DMS 273 (cell line): Measurements from ENCODE around the gene C4orf51.
"Not testable (repeated sequence)": the region's sequence is repeated elsewhere in the genome, so short reads cannot be mapped to it uniquely, and the experiment has no call there.

Experiments used
- DNase-seq: peaks from one replicate; lab custom pipeline; 2025; ENCODE audit not compliant: unreplicated experiment; lab: John Stamatoyannopoulos, UW

Gene C4orf51

GRCh38 chr4:145679991-145680455 is at the start of gene C4orf51:
TSS of gene C4orf51 (plus strand) at chr4:145680146. CDS start at chr4:145680204, 58 bp downstream.
- peak; percentile 19 for DNase-seq

DNA sequence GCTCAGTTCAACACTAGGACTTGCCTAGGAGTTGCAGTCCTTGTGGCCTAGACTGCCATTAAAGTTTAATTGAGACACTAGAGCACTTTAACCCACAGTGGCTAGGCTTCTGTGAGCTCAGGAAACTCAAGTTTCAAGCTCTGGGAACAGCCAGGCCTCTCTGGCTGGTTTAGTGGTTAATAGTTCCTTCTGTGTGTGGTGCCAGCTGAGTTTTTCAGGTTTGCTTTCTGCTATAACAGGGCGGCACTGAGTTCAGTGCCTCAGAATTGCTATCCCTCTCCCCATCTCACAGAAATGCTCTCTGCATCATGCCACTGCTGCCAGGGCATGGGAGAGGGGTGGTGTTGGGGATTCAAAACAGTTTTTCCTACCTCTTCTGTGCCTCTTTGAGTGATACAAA is 44.8 kb upstream of the C4orf51 start:
- DNase-seq: no peak

- DNase-seq: no peak
These were observed 44.3 kb upstream of the C4orf51 start for GRCh38 chr4:145635630-145636029.

GRCh38 chr4:145639186-145639698 is 40.7 kb upstream of the C4orf51 start:
- no peak for DNase-seq

DNA sequence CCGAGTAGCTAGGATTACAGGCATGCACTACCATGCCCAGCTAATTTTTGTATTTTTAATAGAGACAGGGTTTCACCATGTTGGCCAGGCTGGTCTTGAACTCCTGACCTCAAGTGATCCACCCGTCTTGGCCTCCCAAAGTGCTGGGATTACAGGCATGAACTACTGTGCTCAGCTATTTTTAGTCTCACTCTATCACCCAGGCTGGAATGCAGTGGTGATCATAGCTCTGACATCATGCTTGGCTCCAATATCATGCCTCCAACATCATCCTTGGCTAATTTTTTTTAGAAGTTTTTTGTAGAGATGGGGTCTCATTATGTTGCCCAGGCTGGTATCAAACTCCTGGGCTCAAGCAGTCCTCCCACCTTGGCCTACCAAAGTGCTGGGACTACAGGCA is 39.7 kb upstream of the C4orf51 start:
- not testable (repeated sequence) for DNase-seq

GRCh38 chr4:145643295-145643694 is 36.7 kb upstream of the C4orf51 start:
- no peak for DNase-seq

DNA sequence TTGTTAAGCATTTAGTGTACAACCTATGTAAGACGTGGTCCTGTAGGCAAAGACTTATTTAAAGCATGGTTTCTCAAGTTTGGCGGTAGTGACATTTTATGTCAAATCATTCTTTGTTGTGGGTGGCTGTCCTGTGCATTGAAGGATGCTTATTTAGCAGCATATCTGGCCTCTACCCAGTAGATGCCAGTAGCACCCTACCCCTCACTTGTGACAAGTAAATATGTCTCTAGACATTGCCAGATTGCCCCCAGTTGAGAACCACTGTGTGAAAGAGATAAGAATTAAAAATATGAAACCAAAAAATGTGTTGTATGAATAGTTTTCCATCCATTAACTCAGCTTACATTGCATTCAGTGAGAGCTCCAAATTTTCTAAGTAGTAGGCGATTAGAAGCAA is 35.2 kb upstream of the C4orf51 start:
- DNase-seq: no peak

DNA sequence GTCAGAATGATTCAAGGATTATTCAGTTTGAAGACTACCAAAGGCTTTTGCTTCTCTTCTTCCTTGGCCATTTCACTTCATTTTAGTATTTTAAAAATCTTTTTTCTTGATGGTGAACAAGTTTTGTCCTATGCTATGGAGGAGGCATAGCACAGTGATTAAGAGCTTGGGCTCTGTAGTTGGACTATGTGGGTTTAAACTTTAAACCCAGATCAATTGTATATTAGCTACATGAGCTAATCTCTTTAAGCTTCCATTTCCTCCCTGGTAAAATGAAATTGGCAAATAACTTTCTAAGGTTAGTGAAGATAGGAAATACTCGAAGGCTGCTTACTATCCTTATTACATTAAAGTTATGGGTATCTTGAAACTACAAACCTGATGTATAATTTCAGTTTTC is 23.8 kb upstream of the C4orf51 start:
- DNase-seq: no peak

GRCh38 chr4:145660064-145660463 is 19.9 kb upstream of the C4orf51 start:
- no peak for DNase-seq

DNA sequence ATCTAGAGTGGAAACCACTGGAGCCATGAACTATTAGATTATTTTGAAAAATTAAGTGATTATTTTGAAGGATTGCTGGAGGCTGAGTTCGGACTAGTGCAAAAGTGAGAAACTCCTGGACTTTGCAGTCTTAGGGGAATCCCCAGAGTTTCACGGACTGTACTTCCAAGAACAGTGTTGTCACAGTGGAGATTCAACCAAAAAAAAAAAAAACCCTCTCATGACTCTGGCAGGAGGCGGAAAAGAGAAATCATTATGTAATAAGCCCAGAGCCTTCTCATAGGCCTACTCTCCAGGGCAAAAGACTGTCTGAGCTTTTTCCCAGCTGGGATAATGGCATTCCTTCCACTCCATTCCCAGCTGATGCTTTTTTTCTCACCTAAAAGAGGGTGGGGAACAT is 16.8 kb upstream of the C4orf51 start:
- DNase-seq: no peak

DNA sequence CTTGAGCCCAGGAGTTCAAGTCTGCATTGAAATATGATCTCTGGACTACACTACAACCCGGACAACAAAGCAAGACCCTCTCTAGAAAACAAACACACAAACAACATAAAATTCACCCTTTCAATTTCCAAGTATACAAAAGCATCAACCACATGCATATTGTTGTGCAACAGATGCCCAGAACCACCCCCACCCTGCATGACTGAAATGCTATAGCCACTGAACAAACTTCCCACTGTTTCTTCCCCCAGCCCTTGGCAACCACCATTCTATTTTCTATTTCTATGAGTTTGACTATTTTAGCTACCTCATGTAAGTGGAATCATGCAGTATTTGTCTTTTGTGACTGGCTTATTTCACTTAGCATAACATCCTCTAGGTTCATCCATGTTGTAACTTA is 14.2 kb upstream of the C4orf51 start:
- DNase-seq: no peak

GRCh38 chr4:145670422-145670821 is 9.5 kb upstream of the C4orf51 start:
- no peak for DNase-seq

GRCh38 chr4:145679520-145679919 is 426 bp upstream of the C4orf51 start:
- DNase-seq: peak; percentile 48

- no peak for DNase-seq
These were observed 956 bp downstream of the C4orf51 start for GRCh38 chr4:145680902-145681301.

DNA sequence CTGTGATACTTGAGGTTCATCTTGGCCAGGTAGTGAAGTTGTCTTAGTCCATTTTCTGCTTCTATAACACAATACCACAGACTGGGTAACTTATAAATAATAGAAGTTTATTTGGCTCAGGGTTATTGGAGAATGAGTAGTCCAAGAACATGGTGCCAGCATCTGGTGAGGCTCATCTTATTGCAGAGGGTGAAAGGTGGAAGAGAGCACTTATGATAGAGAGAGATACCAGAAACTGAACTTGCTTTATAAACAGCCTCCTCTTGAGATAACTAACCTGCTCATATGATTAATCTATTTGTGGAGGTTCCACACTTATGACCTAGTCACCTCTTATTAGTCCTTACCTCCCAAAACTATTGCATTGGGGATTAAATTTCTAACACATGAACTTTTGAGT is 1.6 kb downstream of the C4orf51 start:
- no peak for DNase-seq

DNA sequence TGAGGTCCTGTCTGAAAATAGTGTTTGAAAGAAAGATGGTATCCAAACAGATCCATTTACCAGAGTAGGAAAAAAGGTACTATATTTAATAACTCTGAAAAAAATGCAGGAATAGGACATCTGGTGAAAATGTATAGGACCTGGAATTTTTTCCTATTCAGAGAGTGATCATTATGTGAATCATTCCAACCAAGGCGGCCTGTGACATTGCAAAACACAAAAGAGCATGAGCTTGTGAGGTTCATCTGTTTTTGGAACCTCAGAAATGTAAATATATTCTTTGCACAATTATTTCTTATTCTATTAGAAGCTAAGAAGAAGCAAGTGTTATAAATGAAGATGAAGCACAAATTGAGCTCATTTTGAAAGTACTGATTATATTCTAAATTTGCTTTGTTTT is 2.0 kb downstream of the C4orf51 start:
- DNase-seq: no peak

GRCh38 chr4:145686991-145687390 is 7.0 kb downstream of the C4orf51 start:
- DNase-seq: no peak

- DNase-seq: no peak
These were observed 10.7 kb downstream of the C4orf51 start for GRCh38 chr4:145690610-145691009.

DNA sequence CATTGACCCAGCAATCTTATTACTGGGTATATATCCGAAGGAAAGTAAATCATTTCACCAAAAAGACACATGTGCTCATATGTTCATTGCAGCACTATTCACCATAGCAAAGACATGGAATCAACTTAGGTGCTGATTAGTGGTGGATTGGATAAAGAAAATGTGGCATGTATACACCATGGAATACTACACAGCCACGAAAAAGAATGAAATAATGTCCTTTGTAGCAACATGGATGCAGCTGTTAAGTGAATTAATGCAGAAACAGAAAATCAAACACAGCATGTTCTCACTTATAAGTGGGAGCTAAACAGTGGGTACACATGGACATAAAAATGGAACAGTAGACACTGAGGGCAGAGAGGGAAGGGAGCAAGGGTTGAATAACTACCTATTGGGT is 11.5 kb downstream of the C4orf51 start:
- DNase-seq: not testable (repeated sequence)

DNA sequence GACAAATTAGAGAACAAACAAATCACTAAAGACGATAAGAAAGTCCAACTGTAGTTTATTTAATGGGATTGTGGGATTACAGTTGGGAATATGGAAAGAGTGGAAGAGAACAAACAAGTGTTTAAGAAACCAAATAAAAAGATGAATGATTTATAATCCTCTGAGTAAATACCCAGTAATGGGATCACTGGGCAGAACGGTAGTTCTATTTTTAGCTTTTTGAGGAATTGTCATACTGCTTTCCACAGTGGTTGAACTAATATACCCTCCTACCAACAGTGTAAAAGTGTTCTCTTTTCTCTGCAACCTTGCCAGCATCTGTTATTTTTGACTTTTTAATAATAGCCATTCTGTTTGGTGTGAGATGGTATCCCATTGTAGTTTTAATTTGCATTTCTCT is 15.0 kb downstream of the C4orf51 start:
- no peak for DNase-seq

DNA sequence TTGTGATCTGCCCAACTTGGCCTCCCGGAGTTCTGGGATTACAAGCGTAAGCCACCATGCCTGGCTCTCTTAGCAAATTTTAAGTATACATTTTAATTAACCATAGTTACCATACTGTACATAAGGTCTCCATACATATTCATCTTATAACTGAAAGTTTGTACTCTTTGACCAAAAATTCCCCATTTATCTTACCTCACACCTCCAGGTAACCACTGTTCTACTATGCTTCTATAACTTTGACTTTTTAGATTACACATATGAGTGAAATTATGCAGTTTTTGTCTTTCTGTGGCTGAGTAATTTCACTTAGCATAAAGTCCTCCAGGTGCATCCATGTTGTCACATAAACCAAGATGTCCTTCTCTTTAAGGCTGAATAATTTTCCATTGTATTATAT is 17.4 kb downstream of the C4orf51 start:
- no peak for DNase-seq

GRCh38 chr4:145698507-145698906 is 18.6 kb downstream of the C4orf51 start:
- DNase-seq: no peak

DNA sequence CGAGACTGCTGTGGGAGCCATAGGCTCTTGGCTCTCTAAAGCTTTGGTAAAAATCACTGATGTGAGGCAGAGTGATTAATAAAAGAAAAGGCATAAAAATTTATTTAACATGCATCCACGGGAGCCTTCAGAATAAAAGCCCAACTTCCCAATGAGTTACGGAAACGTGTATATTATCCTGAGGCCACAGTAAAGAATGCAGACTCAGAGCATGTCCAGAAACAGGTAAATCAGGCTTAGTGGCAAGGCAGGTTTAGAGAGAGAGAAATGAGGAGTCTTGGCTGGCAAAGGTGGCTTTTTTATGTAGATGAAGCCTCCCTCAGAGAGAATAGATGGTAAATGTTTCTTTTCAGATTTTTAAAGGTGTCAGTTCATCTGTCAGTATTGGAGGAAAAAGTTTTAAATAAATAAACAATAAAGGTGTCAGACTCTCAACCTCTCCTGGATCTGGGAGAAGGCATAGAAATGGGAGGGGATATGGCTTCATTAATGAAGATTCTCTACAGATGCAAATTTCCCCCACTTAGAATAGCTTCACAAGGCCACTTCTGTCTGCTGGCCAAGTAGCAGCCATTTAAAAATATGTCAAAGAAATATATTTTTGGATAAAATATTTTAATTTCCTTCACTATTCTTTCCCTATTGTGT is 24.0 kb downstream of the C4orf51 start:
- no peak for DNase-seq
